Liver (tissue), 3 donors: Measurements from ENCODE around the gene OSTN.

Experiments used
- CTCF ChIP-seq: fragments of 150-350 bp; IDR thresholded peaks from 2 replicates; pipeline ENCODE4 v1.5.1; 2017; ENCODE audit warnings: improper control_type of control experiment, low read depth, low read length; ENCODE audit not compliant: missing input control
- RAD21 ChIP-seq, 2 donors: IDR thresholded peaks; 2 replicates each; pipeline ENCODE4 v1.6.1; 2016; ENCODE audit warnings: antibody characterized with exemption in 2 of 2, mild to moderate bottlenecking in 2 of 2
- REST ChIP-seq: IDR thresholded peaks from 2 replicates; pipeline ENCODE4 v1.6.1; 2016; ENCODE audit warnings: antibody characterized with exemption, mild to moderate bottlenecking
- SP1 ChIP-seq: IDR thresholded peaks from 2 replicates; pipeline ENCODE4 v1.6.1; 2018; ENCODE audit warnings: antibody characterized with exemption, mild to moderate bottlenecking
- TAF1 ChIP-seq: conservative IDR thresholded peaks from 2 replicates; pipeline ENCODE4 v1.6.1; 2016; ENCODE audit warnings: antibody characterized with exemption, mild to moderate bottlenecking
- donor health status: healthy.
- donor health status: healthy.

- TF ChIP-seq REST, result no peak
- TF ChIP-seq CTCF, result no peak
- TF ChIP-seq TAF1, result no peak
- TF ChIP-seq RAD21 (IDR thresholded peaks at IDR 0.05), result no peak
- TF ChIP-seq SP1, result no peak
Observed at GRCh38 chr3:191197761-191198306, 1.2 kb upstream of the OSTN start.
